Panc1 (cell line): ENCODE measurements around the gene KDM4E. TPM values are rescaled to one million over a fixed set of nuclear protein-coding genes. Genes with fewer than 3 reads are reported as not detected.

Source experiments
- ATAC-seq: fragments of 200-7000 bp; cut with Tn5 transposase; 2 replicates; pipeline ENCODE4 v1.9.1; 2020; ENCODE audit warnings: mild to moderate bottlenecking, moderate library complexity
- BruUV-seq: library from RNA; stranded (reverse); fragments of 400-500 nt; replicated peaks from 2 replicates; lab custom pipeline; 2021; lab: Mats Ljungman, UMichigan
- CTCF ChIA-PET: fragments of 300-600 bp; sonication (Branson Sonifier 250); formaldehyde crosslinking; loops from one replicate; lab custom pipeline; 2022; ENCODE audit warnings: antibody characterized with exemption; lab: Charles Lee
- POLR2A ChIA-PET: fragments of 300-600 bp; sonication (Branson Sonifier 250); formaldehyde crosslinking; loops from one replicate; lab custom pipeline; 2022; ENCODE audit warnings: antibody characterized with exemption; lab: Charles Lee
- DNase-seq: peaks from one replicate; pipeline ENCODE4 v3.0.0-alpha.2; 2010; ENCODE audit warnings: low read depth, low spot score
- H3K27ac ChIP-seq: 2 replicates; pipeline ENCODE4 v1.5.1; 2011; ENCODE audit warnings: mild to moderate bottlenecking, low read length, inconsistent platforms
- H3K27me3 ChIP-seq: fragments of 200-500 bp; sonication (Bioruptor generic); 2 replicates; pipeline ENCODE4 v1.6.0; 2014; ENCODE audit warnings: low read length, inconsistent platforms; ENCODE audit not compliant: control insufficient read depth, insufficient read depth
- H3K36me3 ChIP-seq: fragments of 200-500 bp; sonication (Bioruptor generic); 2 replicates; pipeline ENCODE4 v1.5.1; 2014; ENCODE audit warnings: inconsistent platforms, mild to moderate bottlenecking, low read length, moderate library complexity; ENCODE audit not compliant: control insufficient read depth, insufficient read depth
- H3K4me1 ChIP-seq: 2 replicates; pipeline ENCODE4 v1.5.1; 2011; ENCODE audit warnings: inconsistent platforms, mild to moderate bottlenecking, low read length, moderate library complexity; ENCODE audit not compliant: control insufficient read depth, insufficient read depth
- H3K4me3 ChIP-seq, 2 experiments: 2 replicates each; pipeline ENCODE4 v1.5.1; 2011 to 2012; ENCODE audit warnings: low read depth in 2 of 2, low read length in 2 of 2, mild to moderate bottlenecking in 2 of 2, inconsistent platforms in 1 of 2, moderate library complexity in 1 of 2
- H3K9me3 ChIP-seq: fragments of 200-500 bp; sonication (Bioruptor generic); 2 replicates; pipeline ENCODE4 v1.5.1; 2014; ENCODE audit warnings: low read depth, mild to moderate bottlenecking, inconsistent platforms, low read length, moderate library complexity; ENCODE audit not compliant: control insufficient read depth, insufficient read depth
- CTCF ChIP-seq: fragments of 450-650 bp; IDR thresholded peaks from 2 replicates; pipeline ENCODE4 v1.5.1; 2017; ENCODE audit warnings: mild to moderate bottlenecking
- POLR2AphosphoS5 ChIP-seq: IDR thresholded peaks from 2 replicates; pipeline ENCODE4 v1.6.1; 2012; ENCODE audit warnings: mild to moderate bottlenecking, low read depth, low read length, moderate library complexity
- REST ChIP-seq, 2 experiments: IDR thresholded peaks; 2 replicates each; pipeline ENCODE4 v1.6.1; 2011 to 2012; ENCODE audit warnings: low read depth in 2 of 2, control low read depth in 1 of 2, low read length in 1 of 2, mild to moderate bottlenecking in 1 of 2, moderate library complexity in 1 of 2; ENCODE audit not compliant: insufficient read depth in 1 of 2
- SIN3A ChIP-seq: IDR thresholded peaks from 2 replicates; pipeline ENCODE4 v1.6.1; 2012; ENCODE audit warnings: low read depth, mild to moderate bottlenecking, low read length, moderate library complexity, borderline replicate concordance; ENCODE audit not compliant: insufficient read depth
- TCF7L2 ChIP-seq: IDR thresholded peaks from 2 replicates; pipeline ENCODE4 v1.6.1; 2011; ENCODE audit warnings: mild to moderate bottlenecking, low read depth, low read length, inconsistent platforms
- in situ Hi-C: cut with HindIII; loops from 2 replicates; pipeline ENCODE4 v1.10.0; 2016; ENCODE audit warnings: low sequenced_read_pairs, low pct_unique_long_range_greater_than_20kb
- intact Hi-C: fragments of 100-400 bp; cut with micrococcal nuclease; formaldehyde crosslinking; loops from one replicate; pipeline ENCODE4 v1.10.0; 2022; ENCODE audit not compliant: unreplicated experiment
- total RNA-seq: library from RNA; stranded (reverse); gene quantifications from one replicate; pipeline ENCODE4 v1.2.1, GENCODE V29; 2021; ENCODE audit not compliant: unreplicated experiment

KDM4E gene
- total RNA-seq, 1 experiment from 2014 or later, result not detected

GRCh38 chr11:95003716-95004115 is 21.3 kb upstream of the KDM4E start:
- no peaks in the 10 kb centered on the region for H3K4me1 ChIP-seq
- TF ChIP-seq TCF7L2, result no peak
- TF ChIP-seq REST (IDR thresholded peaks at IDR 0.05; ENCODE audit: insufficient read depth in 1 of 2, low read depth in 2 of 2, low read length in 1 of 2), result no peak
- TF ChIP-seq SIN3A, result no peak
- TF ChIP-seq CTCF, result no peak
- no peak for TF ChIP-seq POLR2AphosphoS5
- ATAC-seq (no peak), DNase-seq (no peak)
- no peaks in the 10 kb centered on the region for H3K27me3 ChIP-seq
- H3K36me3 ChIP-seq, result no peaks in the 10 kb centered on the region
- ChIA-PET POLR2A (no interaction called here), CTCF (no interaction called here)
- H3K4me3 ChIP-seq, result no peak overlapping the region
- in situ Hi-C loops (no loop called here), intact Hi-C loops (no loop called here)
- no peak overlapping the region for H3K27ac ChIP-seq
- H3K9me3 ChIP-seq, result no peaks in the 10 kb centered on the region
- BruUV-seq, result no TSS peak

GRCh38 chr11:95005642-95006041 is 19.4 kb upstream of the KDM4E start:
- Histone ChIP-seq H3K9me3 (no peaks in the 10 kb centered on the region), H3K27ac (no peak overlapping the region), H3K4me1 (no peaks in the 10 kb centered on the region), H3K36me3 (no peaks in the 10 kb centered on the region), H3K27me3 (peaks cover 8% of the 10 kb centered on the region; the same call in 1 of the 2 replicates), H3K4me3 (no peak overlapping the region)
- intact Hi-C loops (no loop called here), in situ Hi-C loops (no loop called here)
- ChIA-PET POLR2A (no interaction called here), CTCF (no interaction called here)
- BruUV-seq, result no TSS peak
- ATAC-seq (no peak), DNase-seq (no peak)
- TF ChIP-seq CTCF (no peak), POLR2AphosphoS5 (no peak), REST (IDR thresholded peaks at IDR 0.05; ENCODE audit: insufficient read depth in 1 of 2, low read depth in 2 of 2, low read length in 1 of 2) (no peak)
